Measurements from ENCODE around the gene VILL.

DNA sequence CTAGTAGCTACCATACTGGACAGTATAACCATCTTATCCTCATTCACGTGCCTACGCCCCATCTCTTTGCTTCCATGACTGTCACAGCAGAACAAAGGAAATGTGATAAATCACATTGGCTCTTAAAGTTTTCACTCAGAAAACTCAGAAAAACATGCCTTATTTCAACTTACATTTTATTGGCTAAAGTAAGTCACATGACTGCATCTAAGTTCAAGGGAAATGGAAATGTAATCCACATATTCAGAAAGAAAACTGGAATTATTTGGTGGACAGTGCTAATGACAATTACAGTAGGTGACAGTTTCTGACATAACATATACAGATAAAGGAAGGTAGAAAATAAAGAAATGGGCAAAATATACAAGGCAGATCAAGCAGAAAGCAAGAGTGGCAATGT lies 37.4 kb upstream of the VILL start:
- TF ChIP-seq POLR2AphosphoS5 (IDR thresholded peaks at IDR 0.05; ENCODE audit: borderline replicate concordance, low read depth, low read length) = no peak
- TF ChIP-seq EZH2 (IDR thresholded peaks at IDR 0.05) = no peak

Measured in SK-N-MC (cell line).